ENCODE measurements around the gene ZNF831. TPM values are rescaled to one million over a fixed set of nuclear protein-coding genes. Genes with fewer than 3 reads are reported as not detected.

ZNF831 gene
- total RNA-seq, 4 donors from 2014 or later = 0.20 to 3.8 (median 2.3) TPM

GRCh38 chr20:59178983-59179595, 15.5 kb downstream of the ZNF831 start:
- no peak for DNase-seq
- Histone ChIP-seq H3K27ac (no peak overlapping the region), H3K4me3 (no peak overlapping the region), H3K9me3 (no peaks in the 10 kb centered on the region), H3K4me1 (peaks cover 0 to 15% (median 4%) of the 10 kb centered on the region in 4 donors), H3K27me3 (no peaks in the 10 kb centered on the region), H3K36me3 (no peaks in the 10 kb centered on the region)
- no peak for TF ChIP-seq POLR2A (IDR thresholded peaks at IDR 0.05)
- TF ChIP-seq POLR2AphosphoS5 (IDR thresholded peaks at IDR 0.05) = no peak
- TF ChIP-seq EP300 (IDR thresholded peaks at IDR 0.05; ENCODE audit: low read depth) = no peak
- TF ChIP-seq, protein P1, sequence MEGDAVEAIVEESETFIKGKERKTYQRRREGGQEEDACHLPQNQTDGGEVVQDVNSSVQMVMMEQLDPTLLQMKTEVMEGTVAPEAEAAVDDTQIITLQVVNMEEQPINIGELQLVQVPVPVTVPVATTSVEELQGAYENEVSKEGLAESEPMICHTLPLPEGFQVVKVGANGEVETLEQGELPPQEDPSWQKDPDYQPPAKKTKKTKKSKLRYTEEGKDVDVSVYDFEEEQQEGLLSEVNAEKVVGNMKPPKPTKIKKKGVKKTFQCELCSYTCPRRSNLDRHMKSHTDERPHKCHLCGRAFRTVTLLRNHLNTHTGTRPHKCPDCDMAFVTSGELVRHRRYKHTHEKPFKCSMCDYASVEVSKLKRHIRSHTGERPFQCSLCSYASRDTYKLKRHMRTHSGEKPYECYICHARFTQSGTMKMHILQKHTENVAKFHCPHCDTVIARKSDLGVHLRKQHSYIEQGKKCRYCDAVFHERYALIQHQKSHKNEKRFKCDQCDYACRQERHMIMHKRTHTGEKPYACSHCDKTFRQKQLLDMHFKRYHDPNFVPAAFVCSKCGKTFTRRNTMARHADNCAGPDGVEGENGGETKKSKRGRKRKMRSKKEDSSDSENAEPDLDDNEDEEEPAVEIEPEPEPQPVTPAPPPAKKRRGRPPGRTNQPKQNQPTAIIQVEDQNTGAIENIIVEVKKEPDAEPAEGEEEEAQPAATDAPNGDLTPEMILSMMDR (IDR thresholded peaks at IDR 0.05) = no peak
- 89% methylated on average over 9 of the region's 10 CpGs; no CpG with 5 or more reads in 1 of the 2 donors for WGBS, 2 donors (ENCODE audit: low coverage in 1 of 2)
- in situ Hi-C loops (cut with MboI; ENCODE audit: low pct_ligation_motif_present in 1 of 4, low pct_unique_long_range_greater_than_20kb in 1 of 4, low sequenced_read_pairs in 3 of 4) (no loop called here), intact Hi-C loops (cut with DNase I; ENCODE audit: low total_unique reads) (no loop called here)

GRCh38 chr20:59179988-59180387, 16.4 kb downstream of the ZNF831 start:
- H3K27ac ChIP-seq = no peak overlapping the region
- intact Hi-C loops (cut with DNase I; ENCODE audit: low total_unique reads) (no loop called here), in situ Hi-C loops (cut with MboI; ENCODE audit: low pct_ligation_motif_present in 1 of 4, low pct_unique_long_range_greater_than_20kb in 1 of 4, low sequenced_read_pairs in 3 of 4) (no loop called here)
- H3K9me3 ChIP-seq = no peaks in the 10 kb centered on the region
- H3K36me3 ChIP-seq = no peaks in the 10 kb centered on the region
- H3K27me3 ChIP-seq = no peaks in the 10 kb centered on the region
- 90 to 95% methylated on average over 5 of the region's 5 CpGs for WGBS, 2 donors (ENCODE audit: low coverage in 1 of 2)
- H3K4me1 ChIP-seq = peaks cover 0 to 15% (median 4%) of the 10 kb centered on the region in 4 donors
- H3K4me3 ChIP-seq = no peak overlapping the region
- TF ChIP-seq, protein P1 (IDR thresholded peaks at IDR 0.05) = no peak
- TF ChIP-seq EP300 (IDR thresholded peaks at IDR 0.05; ENCODE audit: low read depth) (no peak), POLR2AphosphoS5 (IDR thresholded peaks at IDR 0.05) (no peak), POLR2A (IDR thresholded peaks at IDR 0.05) (no peak)
- DNase-seq = no peak

GRCh38 chr20:59181936-59182335, 18.3 kb downstream of the ZNF831 start:
- no peaks in the 10 kb centered on the region for H3K4me1 ChIP-seq
- in situ Hi-C loops (cut with MboI; ENCODE audit: low pct_ligation_motif_present in 1 of 4, low pct_unique_long_range_greater_than_20kb in 1 of 4, low sequenced_read_pairs in 3 of 4) = no loop called here

GRCh38 chr20:59182401-59183044, 18.9 kb downstream of the ZNF831 start:
- H3K4me3 ChIP-seq = no peak overlapping the region
- DNase-seq = no peak
- no peaks in the 10 kb centered on the region for H3K4me1 ChIP-seq
- H3K9me3 ChIP-seq = no peaks in the 10 kb centered on the region
- no peaks in the 10 kb centered on the region for H3K36me3 ChIP-seq
- TF ChIP-seq POLR2AphosphoS5 (IDR thresholded peaks at IDR 0.05) (no peak), EP300 (IDR thresholded peaks at IDR 0.05; ENCODE audit: low read depth) (no peak), POLR2A (IDR thresholded peaks at IDR 0.05) (no peak)
- TF ChIP-seq, protein P1 (IDR thresholded peaks at IDR 0.05) = no peak
- H3K27me3 ChIP-seq = no peaks in the 10 kb centered on the region
- in situ Hi-C loops (cut with MboI; ENCODE audit: low pct_ligation_motif_present in 1 of 4, low pct_unique_long_range_greater_than_20kb in 1 of 4, low sequenced_read_pairs in 3 of 4) = no loop called here
- H3K27ac ChIP-seq = no peak overlapping the region
- 75% methylated on average over 7 of the region's 7 CpGs; no CpG with 5 or more reads in 1 of the 2 donors for WGBS, 2 donors (ENCODE audit: low coverage in 1 of 2)
- intact Hi-C loops (cut with DNase I; ENCODE audit: low total_unique reads) = no loop called here

More at GRCh38 chr20:59181936-59182335, 18.3 kb downstream of the ZNF831 start:
- 83 to 92% methylated on average over 1 to 2 of the region's 2 CpGs for WGBS, 2 donors (ENCODE audit: low coverage in 1 of 2)
- Histone ChIP-seq H3K27ac (no peak overlapping the region), H3K9me3 (no peaks in the 10 kb centered on the region), H3K4me3 (no peak overlapping the region), H3K36me3 (no peaks in the 10 kb centered on the region), H3K27me3 (no peaks in the 10 kb centered on the region)
- DNase-seq = no peak
- intact Hi-C loops (cut with DNase I; ENCODE audit: low total_unique reads) = no loop called here
- no peak for TF ChIP-seq POLR2A (IDR thresholded peaks at IDR 0.05)
